Calu3 (cell line): ENCODE data around the gene SULT1B1. TPM values are rescaled to one million over a fixed set of nuclear protein-coding genes. Genes with fewer than 3 reads are reported as not detected.
A peak's percentile ranks its signal among the peaks of the same experiment; 100 is the strongest.

Experiments used
- BruUV-seq: library from RNA; stranded (reverse); fragments of 400-500 nt; replicated peaks from 2 replicates; lab custom pipeline; 2021; lab: Mats Ljungman, UMichigan
- CTCF ChIA-PET: fragments of 300-600 bp; sonication (Branson Sonifier 250); formaldehyde crosslinking; loops from one replicate; lab custom pipeline; 2022; ENCODE audit warnings: antibody characterized with exemption; lab: Charles Lee
- DNase-seq: peaks from one replicate; pipeline ENCODE4 v3.0.0; 2022
- H3K27ac Mint-ChIP-seq: one replicate; pipeline ENCODE4 v1.8.0; 2022; ENCODE audit warnings: mixed read lengths; ENCODE audit not compliant: unreplicated experiment
- H3K27me3 Mint-ChIP-seq: one replicate; pipeline ENCODE4 v1.8.0; 2022; ENCODE audit warnings: mixed read lengths; ENCODE audit not compliant: unreplicated experiment
- H3K36me3 Mint-ChIP-seq: one replicate; pipeline ENCODE4 v1.8.0; 2022; ENCODE audit warnings: mild to moderate bottlenecking, moderate library complexity, mixed read lengths; ENCODE audit not compliant: insufficient read depth, unreplicated experiment
- H3K4me1 Mint-ChIP-seq: one replicate; pipeline ENCODE4 v1.8.0; 2022; ENCODE audit warnings: mild to moderate bottlenecking, low read depth, mixed read lengths; ENCODE audit not compliant: unreplicated experiment
- H3K4me3 Mint-ChIP-seq: one replicate; pipeline ENCODE4 v1.8.0; 2022; ENCODE audit warnings: mild to moderate bottlenecking, low read depth, moderate library complexity, mixed read lengths; ENCODE audit not compliant: unreplicated experiment
- H3K9me3 Mint-ChIP-seq: one replicate; pipeline ENCODE4 v1.8.0; 2022; ENCODE audit warnings: low read depth, mixed read lengths; ENCODE audit not compliant: unreplicated experiment
- intact Hi-C: fragments of 100-400 bp; cut with micrococcal nuclease; formaldehyde crosslinking; loops from one replicate; pipeline ENCODE4 v1.10.0; 2022; ENCODE audit not compliant: unreplicated experiment
- total RNA-seq: library from RNA; stranded (reverse); gene quantifications from 2 replicates; pipeline ENCODE4 v1.2.3, GENCODE V29; 2022
- TF ChIP-seq, protein P1 (sequence below): fragments of 200-600 bp; IDR thresholded peaks from one replicate; pipeline ENCODE4 v1.8.0; 2022; ENCODE audit warnings: antibody characterized with exemption; ENCODE audit not compliant: unreplicated experiment

SULT1B1 gene
- total RNA-seq, 1 experiment from 2014 or later, result 0.26 TPM

DNA sequence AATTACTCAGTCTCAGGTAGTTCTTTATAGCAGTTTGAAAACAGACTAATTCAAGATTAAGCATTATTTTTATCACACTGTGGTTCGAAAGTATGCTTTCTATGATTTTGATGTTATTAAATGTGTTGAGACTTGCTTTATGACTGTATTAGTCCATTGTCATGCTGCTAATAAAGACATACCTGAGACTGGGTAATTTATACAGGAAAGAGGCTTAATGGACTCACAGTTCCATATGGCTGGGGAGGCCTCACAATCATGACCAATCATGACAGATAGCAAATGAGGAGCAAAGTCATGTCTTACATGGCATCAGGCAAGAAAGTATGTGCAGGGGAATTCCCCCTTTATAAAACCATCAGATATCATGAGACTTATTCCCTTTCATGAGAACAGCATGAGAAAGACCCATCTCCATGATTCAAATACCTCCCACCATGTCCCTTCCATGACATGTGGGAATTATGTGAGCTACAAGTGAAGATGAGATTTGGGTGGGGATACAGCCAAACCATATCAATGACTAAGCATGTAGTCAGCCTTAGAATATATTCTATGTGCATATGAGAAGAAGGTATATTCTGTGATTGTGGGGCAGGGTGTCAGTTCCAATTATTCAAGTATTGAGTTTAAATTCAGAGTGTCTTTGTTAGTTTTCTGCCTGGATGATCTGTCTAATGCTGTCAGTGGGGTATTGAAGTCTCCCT is 62.7 kb downstream of the SULT1B1 start:
- Mint-ChIP-seq H3K27ac (no peak overlapping the region), H3K27me3 (no peaks in the 10 kb centered on the region), H3K4me1 (no peaks in the 10 kb centered on the region), H3K4me3 (no peak overlapping the region), H3K9me3 (no peaks in the 10 kb centered on the region), H3K36me3 (no peaks in the 10 kb centered on the region)
- intact Hi-C loops, result no loop called here
- CTCF ChIA-PET, result no interaction called here
- TF ChIP-seq, protein P1, sequence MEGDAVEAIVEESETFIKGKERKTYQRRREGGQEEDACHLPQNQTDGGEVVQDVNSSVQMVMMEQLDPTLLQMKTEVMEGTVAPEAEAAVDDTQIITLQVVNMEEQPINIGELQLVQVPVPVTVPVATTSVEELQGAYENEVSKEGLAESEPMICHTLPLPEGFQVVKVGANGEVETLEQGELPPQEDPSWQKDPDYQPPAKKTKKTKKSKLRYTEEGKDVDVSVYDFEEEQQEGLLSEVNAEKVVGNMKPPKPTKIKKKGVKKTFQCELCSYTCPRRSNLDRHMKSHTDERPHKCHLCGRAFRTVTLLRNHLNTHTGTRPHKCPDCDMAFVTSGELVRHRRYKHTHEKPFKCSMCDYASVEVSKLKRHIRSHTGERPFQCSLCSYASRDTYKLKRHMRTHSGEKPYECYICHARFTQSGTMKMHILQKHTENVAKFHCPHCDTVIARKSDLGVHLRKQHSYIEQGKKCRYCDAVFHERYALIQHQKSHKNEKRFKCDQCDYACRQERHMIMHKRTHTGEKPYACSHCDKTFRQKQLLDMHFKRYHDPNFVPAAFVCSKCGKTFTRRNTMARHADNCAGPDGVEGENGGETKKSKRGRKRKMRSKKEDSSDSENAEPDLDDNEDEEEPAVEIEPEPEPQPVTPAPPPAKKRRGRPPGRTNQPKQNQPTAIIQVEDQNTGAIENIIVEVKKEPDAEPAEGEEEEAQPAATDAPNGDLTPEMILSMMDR, result no peak
- no TSS peak for BruUV-seq
- DNase-seq, result no peak

- BruUV-seq, result no TSS peak
- TF ChIP-seq, protein P1, result peak; percentile 28
- peaks cover 6% of the 10 kb centered on the region for H3K4me1 Mint-ChIP-seq
- no peak overlapping the region for H3K4me3 Mint-ChIP-seq
- H3K36me3 Mint-ChIP-seq, result no peaks in the 10 kb centered on the region
- H3K27me3 Mint-ChIP-seq, result no peaks in the 10 kb centered on the region
- H3K9me3 Mint-ChIP-seq, result no peaks in the 10 kb centered on the region
- no peak overlapping the region for H3K27ac Mint-ChIP-seq
- CTCF ChIA-PET, result interaction anchor here (1.0 to 1.8 kb wide), 2 partner anchors 134 to 190 kb away, joined by 3 to 9 read pairs; no protein-coding TSS in a partner anchor
- intact Hi-C loops, result loop anchor here (1.0 to 5.0 kb wide), 3 partner anchors 134 to 813 kb away; no protein-coding TSS in a partner anchor
- DNase-seq, result peak; percentile 9
These were observed 70.8 kb downstream of the SULT1B1 start for GRCh38 chr4:69689599-69689998.

- Mint-ChIP-seq H3K4me1 (no peaks in the 10 kb centered on the region), H3K27me3 (no peaks in the 10 kb centered on the region), H3K27ac (no peak overlapping the region), H3K36me3 (no peaks in the 10 kb centered on the region), H3K9me3 (no peaks in the 10 kb centered on the region), H3K4me3 (no peak overlapping the region)
- BruUV-seq, result no TSS peak
- DNase-seq, result no peak
- CTCF ChIA-PET, result no interaction called here
- TF ChIP-seq, protein P1, result no peak
- intact Hi-C loops, result loop anchor here (5.0 kb wide), 1 partner anchor 817 kb away; no protein-coding TSS in a partner anchor
These were observed 75.6 kb downstream of the SULT1B1 start for GRCh38 chr4:69684804-69685203.

Other genes with a start within 250 kb of the SULT1B1 start
- not detected in 2 replicates for gene UGT2A2, start 121.0 kb downstream of the SULT1B1 start, total RNA-seq
- not detected in 2 replicates for gene UGT2A1, start 107.4 kb downstream of the SULT1B1 start, total RNA-seq
- gene SULT1E1, start 99.5 kb upstream of the SULT1B1 start, total RNA-seq, result 1.9 and 2.4 TPM in 2 replicates
- gene CSN1S1, start 170.4 kb upstream of the SULT1B1 start, total RNA-seq, result not detected in 2 replicates
- gene CSN2, start 205.1 kb upstream of the SULT1B1 start, total RNA-seq, result not detected in 2 replicates
- not detected in 2 replicates for gene STATH, start 235.3 kb upstream of the SULT1B1 start, total RNA-seq